ENCODE data around the gene DUSP8.

Gene DUSP8

DNA sequence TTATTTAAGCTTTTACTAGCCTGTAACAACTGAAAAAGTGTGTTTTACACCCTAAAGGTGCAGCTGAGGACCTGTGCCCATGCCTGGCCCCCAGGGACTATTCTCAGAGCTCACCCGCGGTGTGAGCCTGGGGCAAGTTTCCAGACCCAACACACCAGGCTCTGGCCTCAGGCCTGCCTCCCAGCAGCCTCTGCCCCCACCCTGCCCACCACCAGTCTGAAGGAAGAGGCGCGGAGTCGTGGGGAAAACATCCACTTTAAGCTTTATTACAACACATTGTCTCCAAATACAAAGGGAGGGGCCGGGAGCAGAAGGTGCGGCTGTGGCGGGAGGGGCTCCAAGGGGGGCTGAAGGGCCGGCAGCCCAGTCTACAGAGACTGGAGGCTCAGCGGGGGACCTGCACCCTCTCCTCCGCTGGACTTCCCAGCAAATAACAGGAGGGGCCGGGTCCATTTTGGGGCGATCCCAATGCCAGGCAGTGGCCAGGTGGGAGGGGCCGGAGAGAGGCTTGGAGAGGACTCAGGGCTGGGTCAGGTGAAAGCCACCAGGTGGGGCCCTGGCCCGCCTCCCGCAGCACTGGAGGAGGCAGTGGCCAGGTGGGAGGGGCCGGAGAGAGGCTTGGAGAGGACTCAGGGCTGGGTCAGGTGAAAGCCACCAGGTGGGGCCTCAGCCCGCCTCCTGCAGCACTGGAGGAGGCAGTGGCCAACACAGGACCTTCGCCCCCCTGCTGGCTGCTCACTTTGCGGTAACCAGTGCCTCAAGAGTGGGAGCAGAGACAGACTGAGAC lies 18.1 kb downstream of the DUSP8 start:
- DNase-seq, result no peak

DNA sequence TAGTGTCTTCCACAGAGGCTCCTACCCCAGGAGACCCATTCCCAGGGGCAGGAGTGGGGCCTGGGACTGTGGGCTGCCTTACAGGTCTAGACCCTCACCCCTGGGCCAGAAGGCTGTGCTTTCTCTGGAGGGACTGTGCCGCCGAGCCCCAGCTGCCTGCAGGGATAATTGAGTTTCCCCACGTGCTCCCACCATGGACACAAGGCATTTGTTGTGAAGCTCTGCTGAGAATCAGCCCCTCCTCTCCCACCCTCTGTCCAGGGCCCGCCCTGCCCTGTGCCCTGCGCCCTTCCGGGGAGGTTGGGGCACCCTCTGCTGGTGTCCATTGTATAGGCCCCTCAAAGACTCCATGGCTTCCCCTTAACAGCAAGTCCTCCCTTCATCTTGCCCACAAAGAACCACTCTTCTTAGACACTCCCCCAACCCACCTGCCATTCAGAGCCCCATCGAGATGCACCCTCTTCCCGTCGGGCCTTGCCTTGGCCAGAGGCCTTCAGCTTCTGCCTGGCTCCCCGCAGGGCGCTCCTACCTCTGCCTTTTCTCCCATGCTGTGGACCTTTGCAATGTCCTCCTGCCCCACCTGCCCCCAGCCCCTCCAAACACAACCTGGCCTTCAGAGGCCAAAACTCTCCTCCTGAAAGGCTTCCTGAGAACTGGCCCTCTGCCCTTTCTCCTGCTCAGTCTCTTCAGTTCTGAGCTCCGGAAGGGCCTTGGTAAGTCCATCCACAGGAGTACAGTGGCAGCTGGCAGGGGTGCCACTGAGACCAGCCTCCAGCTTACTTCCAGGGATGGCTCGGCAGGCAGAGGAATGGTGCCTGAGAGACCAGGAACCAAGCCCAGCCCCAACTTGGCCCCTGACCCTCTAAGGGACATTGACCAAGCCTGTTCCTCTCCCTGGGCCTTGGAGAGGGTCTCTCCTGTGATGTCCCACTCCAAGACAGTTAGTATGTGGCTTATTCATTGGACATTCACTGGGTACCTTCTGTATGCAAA lies 22.4 kb downstream of the DUSP8 start:
- DNase-seq, result no peak

- peak; percentile 15 to 45 (median 38) for DNase-seq
Measured at GRCh38 chr11:1548221-1549070, 23.6 kb downstream of the DUSP8 start.

DNA sequence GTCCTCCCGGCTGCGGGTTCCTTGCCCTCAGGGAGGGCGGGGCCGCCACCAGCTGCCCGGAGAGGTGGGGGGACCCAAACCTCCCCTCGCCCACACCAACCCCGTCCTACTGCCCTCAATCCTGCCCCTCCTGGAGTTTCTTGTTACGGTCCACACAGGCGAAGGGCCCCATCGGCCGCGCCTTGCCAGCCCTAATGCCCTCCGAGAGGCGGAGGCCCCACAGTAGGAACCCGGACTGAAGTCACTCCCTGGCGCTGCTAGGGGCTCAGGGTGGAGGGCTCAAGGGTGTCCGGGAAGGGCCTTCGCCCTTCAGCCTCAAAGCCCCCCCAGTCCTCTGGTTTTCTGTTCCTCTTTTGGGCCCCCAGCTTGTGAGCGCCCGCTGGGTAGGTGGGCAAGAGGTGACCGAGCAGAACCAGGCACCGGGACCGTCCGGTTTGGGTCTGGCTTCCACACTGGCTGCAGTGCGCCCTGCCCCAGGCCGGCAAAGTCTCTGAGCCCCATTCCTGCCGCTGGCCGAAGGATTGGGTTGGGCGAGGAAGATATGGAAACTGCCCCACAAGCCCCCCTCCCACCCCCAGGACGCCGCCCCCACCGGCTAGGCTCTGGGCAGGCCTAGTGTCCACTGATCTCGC lies 24.5 kb downstream of the DUSP8 start:
- peak in 1 of 4 experiments; percentile 6 for DNase-seq

DNA sequence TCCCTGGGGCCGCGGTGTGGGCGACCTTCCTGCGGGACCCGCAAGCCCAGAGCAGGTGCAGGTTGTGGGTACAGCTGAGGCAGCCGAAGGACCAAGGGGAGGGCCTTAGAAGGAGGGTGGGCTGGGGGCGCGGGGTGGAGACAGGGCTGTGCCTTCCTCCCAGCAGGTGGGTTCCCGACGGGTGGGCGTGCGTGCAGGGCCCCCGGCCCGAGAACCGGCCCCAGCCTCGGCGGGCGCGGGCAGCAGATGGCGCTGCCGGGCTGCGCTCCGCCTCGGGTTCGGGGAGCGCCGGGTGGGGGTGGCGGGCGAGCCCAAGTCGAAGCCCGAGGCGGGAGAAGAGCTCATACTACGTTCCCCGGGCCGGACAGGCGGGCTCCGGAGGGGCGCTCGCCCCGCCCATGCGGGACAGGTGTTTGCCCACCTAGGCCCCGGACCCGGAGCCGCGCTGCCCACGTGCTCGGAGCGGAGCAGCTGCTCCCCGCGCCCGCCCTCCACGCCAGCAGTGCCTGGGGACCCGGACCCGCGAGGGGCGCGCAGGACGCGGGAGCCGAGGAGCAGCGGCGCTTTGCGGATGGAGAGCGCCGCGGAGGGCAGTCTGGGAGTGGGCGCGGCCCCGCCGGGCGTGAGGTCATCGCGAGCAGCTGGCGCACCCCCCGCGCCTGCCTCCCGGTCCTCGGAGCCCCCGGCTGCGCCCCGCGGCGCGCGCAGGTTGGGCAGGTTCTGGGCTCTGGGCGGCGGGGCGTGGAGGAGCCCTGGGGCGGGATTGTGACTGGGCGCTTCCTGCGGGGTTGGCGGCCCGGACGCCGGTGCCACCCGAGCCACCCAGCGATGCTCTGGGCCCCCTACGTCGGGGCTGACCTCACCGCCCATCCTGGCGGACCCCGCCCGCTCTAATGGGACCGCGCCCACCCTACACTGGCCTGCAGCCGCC lies 25.3 kb downstream of the DUSP8 start:
- DNase-seq, result peak; percentile 16 to 61 (median 29)

DNA sequence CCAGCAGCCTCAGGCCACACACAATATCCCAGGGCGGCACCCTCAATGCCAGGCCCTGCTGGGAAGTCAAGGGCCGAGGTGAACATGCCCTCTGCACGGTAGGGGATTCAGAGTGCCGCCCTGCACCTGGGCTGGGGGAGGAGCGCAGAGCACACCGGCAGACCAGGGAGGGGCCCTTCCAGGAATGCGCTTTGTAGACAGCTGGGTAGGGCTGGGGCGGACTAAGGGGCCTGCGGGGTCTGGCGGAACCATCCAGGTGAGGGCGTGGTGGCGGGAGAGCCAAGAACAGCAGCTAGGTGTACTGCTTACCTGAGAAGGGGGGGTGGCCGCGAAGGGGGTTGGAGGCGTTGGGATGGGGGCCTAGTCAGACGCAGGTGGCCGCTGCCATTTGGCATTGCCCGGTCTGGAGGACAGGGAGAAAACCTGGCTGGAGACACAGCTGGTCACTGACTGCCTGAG lies 26.0 kb downstream of the DUSP8 start:
- no peak for DNase-seq

DNA sequence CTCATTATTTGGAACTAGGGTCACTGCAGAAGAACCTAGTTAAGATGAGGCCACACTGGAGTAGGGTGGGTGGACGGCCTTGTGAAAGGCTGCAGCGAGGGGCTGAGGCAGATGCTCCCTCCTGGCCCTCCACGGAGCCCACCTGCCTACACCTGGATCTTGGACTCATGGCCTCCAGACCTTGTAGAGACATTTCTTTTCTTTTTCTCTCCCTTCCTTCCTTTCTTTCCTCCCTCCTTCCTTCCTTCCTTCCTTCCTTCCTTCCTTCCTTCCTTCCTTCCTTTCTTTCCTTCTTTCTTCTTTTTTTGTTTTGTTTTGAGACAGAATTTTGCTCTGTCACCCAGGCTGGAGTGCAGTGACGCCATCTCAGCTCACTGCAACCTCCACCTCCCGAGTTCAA lies 26.6 kb downstream of the DUSP8 start:
- DNase-seq, result no peak

GRCh38 chr11:1544536-1544935 lies 27.5 kb downstream of the DUSP8 start:
- DNase-seq, result no peak

GRCh38 chr11:1543606-1544263 lies 28.3 kb downstream of the DUSP8 start:
- no peak for DNase-seq

DNA sequence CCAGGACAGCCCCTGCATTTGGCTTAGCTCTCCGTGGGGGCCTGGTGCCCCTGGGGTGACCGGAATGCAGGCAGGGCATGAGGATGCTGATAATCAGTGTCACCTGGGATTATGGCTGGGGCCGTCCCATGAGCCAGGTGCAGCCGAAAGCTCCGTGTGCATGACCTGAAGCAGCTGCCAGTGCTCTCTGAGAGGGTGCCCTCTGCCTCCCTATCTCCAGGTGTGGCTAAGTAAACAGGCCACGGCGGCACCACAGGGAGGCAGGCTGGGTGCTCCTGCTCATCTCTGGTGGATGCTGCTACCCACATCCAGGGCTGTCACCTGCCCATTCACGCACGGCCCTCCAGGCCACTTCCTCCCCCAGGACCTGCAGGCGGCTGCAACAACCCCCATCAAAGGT lies 29.8 kb downstream of the DUSP8 start:
- no peak for DNase-seq

DNA sequence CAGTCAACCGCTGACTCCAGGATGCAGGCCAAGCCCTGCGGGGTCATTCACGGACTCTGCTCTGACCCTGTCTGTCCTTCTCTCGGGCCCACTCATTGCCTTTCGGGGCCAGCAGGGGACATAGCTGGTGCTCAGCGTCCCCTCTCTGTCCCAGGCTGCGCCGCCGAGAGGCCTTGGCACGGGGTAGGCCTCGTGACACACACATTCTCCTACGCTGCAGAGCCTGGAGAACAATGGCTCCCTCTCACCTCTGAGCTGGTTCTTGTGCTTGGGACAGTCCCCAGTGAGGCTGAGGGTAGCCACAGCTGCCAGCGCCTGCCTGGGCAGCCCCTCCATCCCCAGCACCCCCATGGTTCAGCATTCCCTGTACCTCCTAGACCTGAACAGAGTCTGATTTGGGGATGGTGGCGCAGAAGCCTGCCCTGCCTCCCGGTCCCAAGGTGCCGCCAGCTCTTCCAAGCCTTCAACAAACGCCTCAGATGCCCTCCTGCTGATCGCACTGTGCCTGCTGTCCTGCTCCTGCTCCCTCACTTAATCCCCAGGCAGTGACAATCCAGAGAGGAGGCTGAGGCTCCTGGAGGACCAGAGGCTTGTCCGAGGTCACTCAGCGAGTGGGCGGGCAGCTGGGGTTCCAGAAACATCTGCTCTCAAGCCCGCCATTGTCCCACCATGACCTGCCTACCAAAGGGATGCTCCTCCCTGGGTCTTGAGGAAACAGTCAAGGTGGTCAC lies 30.4 kb downstream of the DUSP8 start:
- no peak for DNase-seq

DNA sequence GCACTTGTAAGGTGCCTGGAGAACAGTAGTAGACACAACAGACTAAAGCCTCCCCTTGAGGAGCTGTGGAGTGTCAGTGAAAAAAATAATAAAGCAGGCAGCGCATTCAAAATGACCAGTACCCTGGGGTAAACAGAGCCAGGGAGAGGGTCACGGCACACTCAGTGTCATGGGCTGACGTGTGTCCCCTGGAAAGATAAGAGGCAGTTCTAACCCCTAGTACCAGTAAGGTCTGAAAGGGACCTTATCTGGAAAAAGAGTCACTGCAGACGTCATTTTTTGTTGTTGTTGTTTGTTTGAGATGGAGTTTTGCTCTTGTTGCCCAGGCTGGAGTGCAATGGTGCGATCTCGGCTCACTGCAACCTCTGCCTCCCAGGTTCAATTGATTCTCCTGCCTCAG lies 32.0 kb downstream of the DUSP8 start:
- no peak for DNase-seq

DNA sequence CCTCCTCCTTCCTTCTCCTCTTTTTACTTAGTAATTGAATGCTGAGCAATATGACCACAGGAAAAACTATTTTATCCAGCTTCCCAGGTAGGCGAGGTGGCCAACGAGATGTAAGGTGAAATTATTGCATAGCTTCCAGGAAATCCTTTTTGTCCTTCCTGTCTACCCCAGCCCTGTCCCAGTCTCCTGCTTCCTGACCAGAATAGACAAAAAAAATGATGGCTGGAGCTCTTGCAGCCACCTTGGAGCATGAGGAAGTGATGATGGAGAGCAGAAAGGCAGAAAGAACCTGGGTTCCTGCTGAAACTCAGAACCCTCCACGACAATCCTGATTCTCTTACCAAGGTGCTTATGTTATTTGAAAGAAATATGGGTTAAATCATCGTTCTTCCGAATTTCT lies 33.9 kb downstream of the DUSP8 start:
- DNase-seq, result no peak

DNA sequence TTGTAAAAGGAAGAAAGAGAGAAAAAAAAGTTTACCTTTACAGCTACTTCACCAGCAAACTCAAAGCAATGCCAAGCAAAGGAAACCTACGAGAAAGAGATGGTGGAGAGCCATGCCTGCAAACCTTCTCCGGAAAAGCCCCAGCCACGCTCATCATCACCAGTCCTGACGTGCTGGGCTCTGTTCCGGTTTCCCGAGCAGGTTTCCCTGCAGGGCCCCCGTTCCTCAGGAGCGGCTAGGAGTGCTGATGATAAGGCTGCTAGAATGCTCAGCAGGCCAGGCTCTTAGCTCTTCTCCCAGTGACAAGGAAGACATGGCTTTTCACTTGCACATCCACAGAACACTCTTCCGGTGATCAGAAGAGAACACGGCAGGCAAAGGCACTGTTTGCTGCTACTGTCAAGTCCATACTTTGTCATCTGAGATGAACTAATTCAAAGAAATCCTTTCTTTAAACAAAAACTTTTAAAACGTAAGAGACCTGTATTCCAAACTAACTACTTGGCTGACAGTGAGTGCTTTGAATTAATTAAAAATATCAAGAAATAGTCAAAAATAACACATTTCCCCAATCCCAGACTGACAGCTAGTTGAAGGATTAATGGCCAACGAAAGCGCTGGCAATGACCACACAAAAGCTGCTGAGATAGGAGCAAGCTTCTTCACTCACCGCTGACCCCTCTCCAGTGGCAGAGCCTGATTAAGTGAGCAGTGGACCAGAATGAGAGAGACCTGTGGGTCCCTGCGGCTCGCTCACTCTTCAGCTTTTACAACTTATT lies 35.8 kb downstream of the DUSP8 start:
- DNase-seq, result no peak

DNA sequence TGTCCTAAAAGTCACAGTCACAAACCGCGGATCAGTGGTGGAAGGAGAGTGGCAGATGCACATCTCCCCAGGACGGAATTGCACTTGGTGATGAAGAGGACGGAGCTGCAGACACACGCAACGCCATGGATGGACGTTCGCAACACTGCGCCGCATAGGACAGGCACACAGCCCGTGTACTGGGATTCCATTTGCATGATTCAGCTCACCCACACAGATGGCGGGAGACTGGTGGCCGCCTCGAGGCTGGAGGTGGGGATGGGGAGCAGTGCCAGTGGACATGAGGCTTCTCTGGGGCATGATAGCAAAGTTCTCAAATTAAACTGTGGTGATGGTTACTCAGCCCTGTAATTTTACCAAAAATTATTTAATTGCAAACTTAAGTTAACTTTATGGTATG lies 37.4 kb downstream of the DUSP8 start:
- no peak for DNase-seq

DNA sequence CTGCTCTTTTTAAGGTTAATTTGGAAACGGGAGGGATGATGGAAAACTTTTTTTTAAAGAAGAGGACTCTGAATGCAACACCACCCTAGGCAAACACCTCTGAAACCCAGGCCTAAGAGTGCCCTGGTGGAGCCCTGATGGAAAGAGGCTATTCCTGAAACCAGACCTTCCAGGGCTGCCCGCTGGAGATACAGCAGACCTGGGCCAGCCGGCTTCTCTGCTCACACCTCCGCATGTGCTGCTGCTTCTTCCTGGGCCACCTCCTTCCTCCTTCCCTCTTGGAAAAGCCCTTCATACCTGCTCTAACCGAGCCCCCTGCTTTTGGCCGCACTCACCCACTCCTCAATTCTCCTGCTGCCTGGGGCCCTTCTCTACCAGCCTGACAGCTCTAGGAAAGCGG lies 37.9 kb downstream of the DUSP8 start:
- DNase-seq, result no peak

GRCh38 chr11:1533342-1533725 lies 38.7 kb downstream of the DUSP8 start:
- no peak for DNase-seq

GRCh38 chr11:1532606-1533341 lies 39.3 kb downstream of the DUSP8 start:
- DNase-seq, result no peak
